ENCODE data around the gene TUBB4A. TPM values are rescaled to one million over a fixed set of nuclear protein-coding genes. Genes with fewer than 3 reads are reported as not detected.

The TUBB4A gene
- total RNA-seq, 1 donor from 2014 or later, result 0.58 TPM

- intact Hi-C loops (cut with DNase I), result no loop called here
- Histone ChIP-seq H3K9me3 (no peaks in the 10 kb centered on the region), H3K27ac (no peak overlapping the region), H3K4me1 (peaks cover 10% of the 10 kb centered on the region), H3K36me3 (no peaks in the 10 kb centered on the region), H3K27me3 (peaks cover 29% of the 10 kb centered on the region), H3K4me3 (no peak overlapping the region)
- ATAC-seq (no peak), DNase-seq (no peak)
- TF ChIP-seq, protein P1, sequence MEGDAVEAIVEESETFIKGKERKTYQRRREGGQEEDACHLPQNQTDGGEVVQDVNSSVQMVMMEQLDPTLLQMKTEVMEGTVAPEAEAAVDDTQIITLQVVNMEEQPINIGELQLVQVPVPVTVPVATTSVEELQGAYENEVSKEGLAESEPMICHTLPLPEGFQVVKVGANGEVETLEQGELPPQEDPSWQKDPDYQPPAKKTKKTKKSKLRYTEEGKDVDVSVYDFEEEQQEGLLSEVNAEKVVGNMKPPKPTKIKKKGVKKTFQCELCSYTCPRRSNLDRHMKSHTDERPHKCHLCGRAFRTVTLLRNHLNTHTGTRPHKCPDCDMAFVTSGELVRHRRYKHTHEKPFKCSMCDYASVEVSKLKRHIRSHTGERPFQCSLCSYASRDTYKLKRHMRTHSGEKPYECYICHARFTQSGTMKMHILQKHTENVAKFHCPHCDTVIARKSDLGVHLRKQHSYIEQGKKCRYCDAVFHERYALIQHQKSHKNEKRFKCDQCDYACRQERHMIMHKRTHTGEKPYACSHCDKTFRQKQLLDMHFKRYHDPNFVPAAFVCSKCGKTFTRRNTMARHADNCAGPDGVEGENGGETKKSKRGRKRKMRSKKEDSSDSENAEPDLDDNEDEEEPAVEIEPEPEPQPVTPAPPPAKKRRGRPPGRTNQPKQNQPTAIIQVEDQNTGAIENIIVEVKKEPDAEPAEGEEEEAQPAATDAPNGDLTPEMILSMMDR (IDR thresholded peaks at IDR 0.05), result no peak
Observed at GRCh38 chr19:6503407-6504201, 1.5 kb upstream of the TUBB4A start.

DNA sequence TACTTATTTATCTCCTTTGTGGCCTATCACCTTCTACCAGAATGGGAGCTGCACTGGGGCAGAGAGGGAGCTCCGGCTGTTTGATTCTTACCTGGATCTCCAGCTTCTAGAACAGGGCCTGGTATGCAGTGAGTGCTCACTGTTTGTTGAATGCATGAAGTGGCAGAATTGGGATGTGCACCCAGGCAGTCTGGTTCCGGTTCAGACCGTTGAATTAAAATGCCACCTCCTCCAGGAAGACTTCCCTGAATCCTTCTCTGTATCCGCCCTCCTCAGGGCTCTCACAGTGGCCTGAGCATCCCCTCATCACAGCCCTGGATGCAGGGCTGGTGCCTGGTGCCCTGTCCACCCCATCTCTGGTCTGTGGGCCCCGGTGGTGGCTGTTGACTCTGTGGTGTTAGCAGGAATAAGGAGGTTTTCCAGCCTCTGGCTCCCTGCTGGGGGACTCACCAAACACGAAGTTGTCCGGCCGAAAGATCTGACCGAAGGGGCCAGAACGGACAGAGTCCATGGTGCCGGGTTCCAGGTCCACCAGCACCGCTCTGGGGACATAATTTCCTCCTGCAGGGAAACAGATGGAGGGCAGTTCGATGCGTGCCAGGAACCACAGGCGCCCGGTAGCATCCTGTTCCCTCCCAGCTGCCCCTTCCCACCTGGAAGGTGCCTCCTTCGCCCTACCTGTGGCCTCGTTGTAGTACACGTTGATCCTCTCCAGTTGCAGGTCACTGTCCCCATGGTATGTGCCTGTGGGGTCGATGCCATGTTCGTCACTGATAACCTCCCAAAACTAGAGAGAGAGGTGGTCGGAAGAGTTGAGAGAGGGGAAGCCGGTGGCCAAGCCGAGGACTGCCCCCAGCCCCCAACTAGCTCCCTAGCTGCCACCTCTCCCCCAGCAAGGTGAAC is 1.0 kb downstream of the TUBB4A start:
- no peak overlapping the region for H3K27ac ChIP-seq
- no peaks in the 10 kb centered on the region for H3K36me3 ChIP-seq
- peaks cover 29% of the 10 kb centered on the region for H3K27me3 ChIP-seq
- DNase-seq (no peak), ATAC-seq (no peak)
- intact Hi-C loops (cut with DNase I), result no loop called here
- H3K9me3 ChIP-seq, result no peaks in the 10 kb centered on the region
- peaks cover 10% of the 10 kb centered on the region for H3K4me1 ChIP-seq
- TF ChIP-seq, protein P1 (IDR thresholded peaks at IDR 0.05), result no peak
- H3K4me3 ChIP-seq, result peak overlapping the region; percentile 39

DNA sequence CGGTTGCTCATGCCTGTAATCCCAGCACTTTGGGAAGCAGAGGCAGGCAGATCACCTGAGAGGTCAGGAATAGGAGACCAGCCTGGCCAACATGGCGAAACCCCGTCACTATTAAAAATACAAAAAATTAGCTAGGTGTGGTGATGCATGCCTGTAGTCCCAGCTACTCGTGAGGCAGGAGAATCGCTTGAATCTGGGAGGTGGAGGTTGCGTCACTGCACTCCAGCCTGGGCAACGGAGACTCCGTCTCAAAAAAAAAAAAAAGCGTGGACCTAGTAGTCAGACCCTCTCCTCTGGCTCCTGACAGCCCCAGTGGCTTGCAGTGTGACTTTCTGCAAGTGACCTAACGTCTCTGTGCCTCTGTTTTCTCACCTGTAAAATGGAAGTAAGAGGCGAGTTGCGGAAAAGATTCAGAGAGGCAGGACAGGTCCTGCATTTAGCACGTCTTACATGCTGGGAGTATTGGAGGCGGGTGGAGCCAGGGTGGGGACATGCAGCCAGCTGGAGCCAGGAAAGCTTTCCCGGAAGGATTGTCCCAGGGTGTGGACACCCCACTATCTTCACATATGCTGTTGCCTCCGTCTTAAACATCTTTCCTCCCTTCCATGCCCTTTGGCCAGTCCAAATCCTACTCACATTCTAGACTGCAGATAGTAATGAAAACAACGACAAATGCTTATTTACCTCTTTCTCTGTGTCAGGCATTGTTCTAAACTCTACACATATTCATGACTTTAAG is 2.9 kb downstream of the TUBB4A start:
- TF ChIP-seq, protein P1 (IDR thresholded peaks at IDR 0.05), result no peak
- no peak for ATAC-seq
- H3K9me3 ChIP-seq, result no peaks in the 10 kb centered on the region

GRCh38 chr19:6498294-6499036 is 3.6 kb downstream of the TUBB4A start:
- peak; percentile 71 for ATAC-seq

More for the DNA sequence above, 2.9 kb downstream of the TUBB4A start:
- Histone ChIP-seq H3K27me3 (peaks cover 29% of the 10 kb centered on the region), H3K27ac (no peak overlapping the region), H3K4me1 (peaks cover 10% of the 10 kb centered on the region), H3K36me3 (no peaks in the 10 kb centered on the region), H3K4me3 (no peak overlapping the region)
- intact Hi-C loops (cut with DNase I), result no loop called here
- DNase-seq, result no peak

More at GRCh38 chr19:6498294-6499036, 3.6 kb downstream of the TUBB4A start:
- Histone ChIP-seq H3K4me1 (peaks cover 10% of the 10 kb centered on the region), H3K9me3 (no peaks in the 10 kb centered on the region), H3K27me3 (peaks cover 28% of the 10 kb centered on the region), H3K4me3 (no peak overlapping the region), H3K36me3 (no peaks in the 10 kb centered on the region), H3K27ac (no peak overlapping the region)
- DNase-seq, result no peak
- TF ChIP-seq, protein P1 (IDR thresholded peaks at IDR 0.05), result no peak
- intact Hi-C loops (cut with DNase I), result no loop called here

All from upper lobe of right lung (tissue), 1 donor.